HEK293 (cell line): ENCODE results near the gene MLH3.

Source experiments
- CTCF ChIA-PET: fragments of 350-600 bp; formaldehyde crosslinking; extraction: SDS; loops from one replicate; lab custom pipeline; 2021; ENCODE audit warnings: antibody characterized with exemption; lab: Yijun Ruan, JAX
- POLR2A ChIA-PET: fragments of 300-600 bp; formaldehyde crosslinking; extraction: SDS; loops from one replicate; lab custom pipeline; 2020; ENCODE audit warnings: antibody characterized with exemption, inconsistent platforms; lab: Yijun Ruan, JAX
- H3K27ac ChIP-seq: fragments of 200-500 bp; sonication (Bioruptor generic); 2 replicates; pipeline ENCODE4 v1.5.1; 2014; ENCODE audit warnings: low read depth, low read length, control low read depth, inconsistent platforms; ENCODE audit errors: extremely low read depth
- H3K36me3 ChIP-seq, 2 experiments: fragments of 200-500 bp in 1 of 2; sonication (Bioruptor generic) in 1 of 2; 1 replicate in 1 of 2; 2 replicates in 1 of 2; pipeline ENCODE4 v1.5.1; 2014 to 2017; ENCODE audit warnings: inconsistent platforms in 2 of 2, low read length in 2 of 2; ENCODE audit not compliant: control insufficient read depth in 2 of 2, insufficient read depth in 1 of 2
- H3K4me1 ChIP-seq: fragments of 200-500 bp; sonication (Bioruptor generic); 2 replicates; pipeline ENCODE4 v1.5.1; 2014; ENCODE audit warnings: mild to moderate bottlenecking, low read length, inconsistent platforms; ENCODE audit not compliant: control insufficient read depth, insufficient read depth
- H3K4me3 ChIP-seq: 2 replicates; pipeline ENCODE4 v1.5.1; 2011; ENCODE audit warnings: low read depth, mild to moderate bottlenecking, control low read depth, low read length, moderate library complexity
- H3K9me3 ChIP-seq: fragments of 200-500 bp; sonication (Bioruptor generic); 2 replicates; pipeline ENCODE4 v1.5.1; 2014; ENCODE audit warnings: low read depth, low read length, inconsistent platforms; ENCODE audit not compliant: control insufficient read depth, insufficient read depth
- SP7 ChIP-seq: fragments of 450-650 bp; formaldehyde crosslinking; IDR thresholded peaks from 2 replicates; pipeline ENCODE4 v1.5.1; 2016; ENCODE audit warnings: missing biosample characterization, missing genetic modification characterization
- YY2 ChIP-seq: fragments of 450-650 bp; formaldehyde crosslinking; IDR thresholded peaks from 2 replicates; pipeline ENCODE4 v1.5.1; 2016; ENCODE audit warnings: missing biosample characterization, missing genetic modification characterization
- ZBTB44 ChIP-seq: fragments of 450-650 bp; IDR thresholded peaks from 2 replicates; pipeline ENCODE4 v1.5.1; 2018; ENCODE audit warnings: missing biosample characterization, mild to moderate bottlenecking, missing genetic modification characterization
- ZIC2 ChIP-seq: fragments of 450-650 bp; formaldehyde crosslinking; IDR thresholded peaks from 2 replicates; pipeline ENCODE4 v1.5.1; 2016; ENCODE audit warnings: missing biosample characterization, missing genetic modification characterization
- ZNF10 ChIP-seq: fragments of 450-650 bp; formaldehyde crosslinking; IDR thresholded peaks from 2 replicates; pipeline ENCODE4 v1.5.1; 2017; ENCODE audit warnings: missing biosample characterization, missing genetic modification characterization
- ZNF169 ChIP-seq: fragments of 450-650 bp; formaldehyde crosslinking; IDR thresholded peaks from 2 replicates; pipeline ENCODE4 v1.5.1; 2016; ENCODE audit warnings: missing biosample characterization, missing genetic modification characterization
- ZNF184 ChIP-seq: fragments of 450-650 bp; IDR thresholded peaks from 2 replicates; pipeline ENCODE4 v1.5.1; 2018; ENCODE audit warnings: missing biosample characterization, mild to moderate bottlenecking, missing genetic modification characterization
- ZNF26 ChIP-seq: fragments of 450-650 bp; formaldehyde crosslinking; IDR thresholded peaks from 2 replicates; pipeline ENCODE4 v1.5.1; 2016; ENCODE audit warnings: missing biosample characterization, missing genetic modification characterization
- ZNF266 ChIP-seq: fragments of 450-650 bp; formaldehyde crosslinking; IDR thresholded peaks from 2 replicates; pipeline ENCODE4 v1.5.1; 2016; ENCODE audit warnings: missing biosample characterization, missing genetic modification characterization, low read depth
- ZNF280D ChIP-seq: fragments of 450-650 bp; formaldehyde crosslinking; IDR thresholded peaks from 2 replicates; pipeline ENCODE4 v1.5.1; 2016; ENCODE audit warnings: missing biosample characterization, missing genetic modification characterization
- ZNF341 ChIP-seq: fragments of 450-650 bp; formaldehyde crosslinking; IDR thresholded peaks from 2 replicates; pipeline ENCODE4; 2016; ENCODE audit warnings: low read depth, missing biosample characterization, missing genetic modification characterization
- ZNF366 ChIP-seq: fragments of 450-650 bp; formaldehyde crosslinking; conservative IDR thresholded peaks from 2 replicates; pipeline ENCODE4 v1.5.1; 2016; ENCODE audit warnings: missing biosample characterization, missing genetic modification characterization
- ZNF433 ChIP-seq: fragments of 450-650 bp; formaldehyde crosslinking; IDR thresholded peaks from 2 replicates; pipeline ENCODE4 v1.5.1; 2016; ENCODE audit warnings: missing biosample characterization, missing genetic modification characterization, low read depth
- ZNF521 ChIP-seq: fragments of 450-650 bp; formaldehyde crosslinking; IDR thresholded peaks from 2 replicates; pipeline ENCODE4 v1.5.1; 2017; ENCODE audit warnings: missing biosample characterization, mild to moderate bottlenecking, missing genetic modification characterization
- ZNF658 ChIP-seq: fragments of 450-650 bp; formaldehyde crosslinking; IDR thresholded peaks from 2 replicates; pipeline ENCODE4; 2016; ENCODE audit warnings: missing biosample characterization, missing genetic modification characterization
- TF ChIP-seq, protein P1 (sequence below): fragments of 450-650 bp; IDR thresholded peaks from 2 replicates; pipeline ENCODE4 v1.5.1; 2018; ENCODE audit warnings: missing biosample characterization, missing genetic modification characterization
- TF ChIP-seq, protein P2 (sequence below): sonication (generic); formaldehyde crosslinking; IDR thresholded peaks from 2 replicates; pipeline ENCODE4 v1.8.1; 2022; ENCODE audit warnings: mild to moderate bottlenecking, moderate library complexity, missing genetic modification reagents
- TF ChIP-seq, protein P3 (sequence below): fragments of 450-650 bp; formaldehyde crosslinking; IDR thresholded peaks from 2 replicates; pipeline ENCODE4 v1.5.1; 2016; ENCODE audit warnings: missing biosample characterization, missing genetic modification characterization

MLH3 gene

DNA sequence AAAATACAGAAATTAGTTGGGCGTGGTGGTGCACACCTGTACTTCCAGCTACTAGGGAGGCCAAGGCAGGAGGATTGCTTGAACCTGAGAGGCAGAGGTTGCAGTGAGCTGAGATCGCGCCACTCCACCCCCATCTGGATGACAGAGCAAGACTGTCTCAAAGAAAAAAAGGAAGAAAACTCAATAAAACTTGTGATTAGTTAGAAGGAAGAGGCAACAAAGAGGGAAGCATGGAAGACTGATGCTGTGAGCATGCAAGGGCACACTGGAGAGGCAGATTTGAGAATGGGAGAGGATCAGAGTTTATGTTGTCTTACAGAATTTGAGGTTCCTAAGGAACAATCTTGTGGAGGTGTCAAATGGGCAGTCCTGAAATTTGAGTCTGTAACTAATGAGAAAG is 15.4 kb upstream of the MLH3 start:
- Histone ChIP-seq H3K27ac (no peak overlapping the region), H3K4me3 (no peak overlapping the region), H3K9me3 (no peaks in the 10 kb centered on the region), H3K4me1 (peaks cover 5% of the 10 kb centered on the region), H3K36me3 (no peaks in the 10 kb centered on the region)
- ChIA-PET CTCF (interaction anchor here (0.8 to 1.3 kb wide), 2 partner anchors 64 to 126 kb away, joined by 3 to 4 read pairs; partner anchors contain the start of gene EIF2B2), POLR2A (no interaction called here)
- TF ChIP-seq, protein P1, sequence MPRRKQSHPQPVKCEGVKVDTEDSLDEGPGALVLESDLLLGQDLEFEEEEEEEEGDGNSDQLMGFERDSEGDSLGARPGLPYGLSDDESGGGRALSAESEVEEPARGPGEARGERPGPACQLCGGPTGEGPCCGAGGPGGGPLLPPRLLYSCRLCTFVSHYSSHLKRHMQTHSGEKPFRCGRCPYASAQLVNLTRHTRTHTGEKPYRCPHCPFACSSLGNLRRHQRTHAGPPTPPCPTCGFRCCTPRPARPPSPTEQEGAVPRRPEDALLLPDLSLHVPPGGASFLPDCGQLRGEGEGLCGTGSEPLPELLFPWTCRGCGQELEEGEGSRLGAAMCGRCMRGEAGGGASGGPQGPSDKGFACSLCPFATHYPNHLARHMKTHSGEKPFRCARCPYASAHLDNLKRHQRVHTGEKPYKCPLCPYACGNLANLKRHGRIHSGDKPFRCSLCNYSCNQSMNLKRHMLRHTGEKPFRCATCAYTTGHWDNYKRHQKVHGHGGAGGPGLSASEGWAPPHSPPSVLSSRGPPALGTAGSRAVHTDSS (tag by site-specific recombination) = no peak
- TF ChIP-seq SP7 (tag by site-specific recombination) (no peak), ZNF366 (tag by site-specific recombination) (no peak), ZNF521 (tag by site-specific recombination) (no peak), ZIC2 (tag by site-specific recombination) (no peak), ZBTB44 (no peak), ZNF280D (tag by site-specific recombination) (no peak), ZNF658 (tag by site-specific recombination) (no peak), ZNF433 (tag by site-specific recombination) (no peak), YY2 (tag by site-specific recombination) (no peak), ZNF266 (tag by site-specific recombination) (no peak), ZNF10 (tag by site-specific recombination) (no peak), ZNF26 (tag by site-specific recombination) (no peak), ZNF169 (tag by site-specific recombination) (no peak), ZNF341 (no peak), ZNF184 (tag by site-specific recombination) (no peak)
- TF ChIP-seq, protein P2, sequence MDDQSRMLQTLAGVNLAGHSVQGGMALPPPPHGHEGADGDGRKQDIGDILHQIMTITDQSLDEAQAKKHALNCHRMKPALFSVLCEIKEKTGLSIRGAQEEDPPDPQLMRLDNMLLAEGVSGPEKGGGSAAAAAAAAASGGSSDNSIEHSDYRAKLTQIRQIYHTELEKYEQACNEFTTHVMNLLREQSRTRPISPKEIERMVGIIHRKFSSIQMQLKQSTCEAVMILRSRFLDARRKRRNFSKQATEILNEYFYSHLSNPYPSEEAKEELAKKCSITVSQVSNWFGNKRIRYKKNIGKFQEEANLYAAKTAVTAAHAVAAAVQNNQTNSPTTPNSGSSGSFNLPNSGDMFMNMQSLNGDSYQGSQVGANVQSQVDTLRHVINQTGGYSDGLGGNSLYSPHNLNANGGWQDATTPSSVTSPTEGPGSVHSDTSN (CRISPR knock-in tag) = no peak
- TF ChIP-seq, protein P3, sequence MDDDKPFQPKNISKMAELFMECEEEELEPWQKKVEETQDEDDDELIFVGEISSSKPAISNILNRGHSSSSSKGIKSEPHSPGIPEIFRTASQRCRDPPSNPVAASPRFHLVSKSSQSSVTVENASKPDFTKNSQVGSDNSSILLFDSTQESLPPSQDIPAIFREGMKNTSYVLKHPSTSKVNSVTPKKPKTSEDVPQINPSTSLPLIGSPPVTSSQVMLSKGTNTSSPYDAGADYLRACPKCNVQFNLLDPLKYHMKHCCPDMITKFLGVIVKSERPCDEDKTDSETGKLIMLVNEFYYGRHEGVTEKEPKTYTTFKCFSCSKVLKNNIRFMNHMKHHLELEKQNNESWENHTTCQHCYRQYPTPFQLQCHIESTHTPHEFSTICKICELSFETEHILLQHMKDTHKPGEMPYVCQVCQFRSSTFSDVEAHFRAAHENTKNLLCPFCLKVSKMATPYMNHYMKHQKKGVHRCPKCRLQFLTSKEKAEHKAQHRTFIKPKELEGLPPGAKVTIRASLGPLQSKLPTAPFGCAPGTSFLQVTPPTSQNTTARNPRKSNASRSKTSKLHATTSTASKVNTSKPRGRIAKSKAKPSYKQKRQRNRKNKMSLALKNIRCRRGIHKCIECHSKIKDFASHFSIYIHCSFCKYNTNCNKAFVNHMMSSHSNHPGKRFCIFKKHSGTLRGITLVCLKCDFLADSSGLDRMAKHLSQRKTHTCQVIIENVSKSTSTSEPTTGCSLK = no peak
